CD14-positive monocyte (primary cell): ENCODE results near the gene IKZF4. TPM values are rescaled to one million over a fixed set of nuclear protein-coding genes. Genes with fewer than 3 reads are reported as not detected.

Source experiments
- DNase-seq, 3 donors: peaks; one replicate each; pipeline ENCODE4 v3.0.0-alpha.2; 2011 to 2022
- H2AFZ ChIP-seq: 2 replicates; pipeline ENCODE4 v1.6.0; 2012; ENCODE audit warnings: mild to moderate bottlenecking, low read depth, low read length, inconsistent platforms; ENCODE audit not compliant: insufficient read depth, poor library complexity, severe bottlenecking
- H3K27ac ChIP-seq, 2 donors: 1 replicate in 1 of 2; 2 replicates in 1 of 2; pipeline ENCODE4 v1.5.1; 2012 to 2013; ENCODE audit warnings: low read length in 2 of 2, control low read depth in 1 of 2, inconsistent platforms in 1 of 2, low read depth in 1 of 2, mild to moderate bottlenecking in 1 of 2
- H3K27me3 ChIP-seq, 2 donors: one replicate each; pipeline versions ENCODE4 v1.6.0 to v1.6.1; 2011 to 2013; ENCODE audit warnings: low read length in 2 of 2; ENCODE audit not compliant: control insufficient read depth in 2 of 2, insufficient read depth in 2 of 2
- H3K36me3 ChIP-seq, 2 donors: replicated peaks in 1 of 2; 1 replicate in 1 of 2; 2 replicates in 1 of 2; pipeline versions ENCODE4 v1.5.1 to v1.6.1; 2012 to 2013; ENCODE audit warnings: low read length in 2 of 2, control low read depth in 1 of 2, inconsistent platforms in 1 of 2, mild to moderate bottlenecking in 1 of 2; ENCODE audit not compliant: insufficient read depth in 2 of 2, control insufficient read depth in 1 of 2
- H3K4me1 ChIP-seq, 2 donors: 1 replicate in 1 of 2; 2 replicates in 1 of 2; pipeline versions ENCODE4 v1.5.1 to v1.6.1; 2012 to 2013; ENCODE audit warnings: low read length in 2 of 2, control low read depth in 1 of 2, inconsistent platforms in 1 of 2, mild to moderate bottlenecking in 1 of 2, moderate library complexity in 1 of 2; ENCODE audit not compliant: insufficient read depth in 2 of 2, control insufficient read depth in 1 of 2
- H3K4me2 ChIP-seq: replicated peaks from 2 replicates; pipeline ENCODE3; 2012; ENCODE audit warnings: low read length, moderate library complexity, mild to moderate bottlenecking; ENCODE audit not compliant: poor library complexity, severe bottlenecking; ENCODE audit errors: extremely low read depth
- H3K4me3 ChIP-seq, 3 experiments: fragments of 200-600 bp in 1 of 3; sonication (generic) in 1 of 3; replicated peaks in 1 of 3; 1 replicate in 2 of 3; 2 replicates in 1 of 3; pipeline ENCODE4 v1.5.1; 2011 to 2013; ENCODE audit warnings: low read length in 3 of 3, mild to moderate bottlenecking in 3 of 3, control low read depth in 2 of 3, low read depth in 2 of 3, inconsistent platforms in 1 of 3, moderate library complexity in 1 of 3
- H3K79me2 ChIP-seq: 2 replicates; pipeline ENCODE4 v1.6.0; 2012; ENCODE audit warnings: mild to moderate bottlenecking, control low read depth, inconsistent platforms, low read length, moderate library complexity; ENCODE audit not compliant: insufficient read depth
- H3K9ac ChIP-seq: 2 replicates; pipeline ENCODE4 v1.6.0; 2017; ENCODE audit warnings: low read length, mild to moderate bottlenecking; ENCODE audit not compliant: insufficient read depth, poor library complexity, severe bottlenecking
- H3K9me3 ChIP-seq, 2 donors: replicated peaks in 1 of 2; 1 replicate in 1 of 2; 2 replicates in 1 of 2; pipeline versions ENCODE4 v1.5.1 to v1.6.1; 2012 to 2013; ENCODE audit warnings: low read length in 2 of 2, control low read depth in 1 of 2; ENCODE audit not compliant: control insufficient read depth in 1 of 2, insufficient read depth in 1 of 2
- H4K20me1 ChIP-seq: 2 replicates; pipeline ENCODE4 v1.6.0; 2012; ENCODE audit warnings: mild to moderate bottlenecking, low read length, control low read depth, moderate library complexity; ENCODE audit not compliant: insufficient read depth
- H3K27ac Mint-ChIP-seq, 7 donors: one replicate each; pipeline ENCODE4 v1.8.0; 2020; ENCODE audit warnings: mild to moderate bottlenecking in 7 of 7, mixed read lengths in 7 of 7, moderate library complexity in 6 of 7, inconsistent platforms in 2 of 7
- H3K27me3 Mint-ChIP-seq, 3 donors: one replicate each; pipeline ENCODE4 v1.8.0; 2021 to 2022; ENCODE audit warnings: low read depth in 3 of 3, mild to moderate bottlenecking in 3 of 3, mixed read lengths in 3 of 3, moderate library complexity in 3 of 3, inconsistent platforms in 1 of 3
- H3K36me3 Mint-ChIP-seq, 2 donors: one replicate each; pipeline ENCODE4 v1.8.0; 2020; ENCODE audit warnings: mixed read lengths in 2 of 2, inconsistent platforms in 1 of 2, mild to moderate bottlenecking in 1 of 2
- H3K4me1 Mint-ChIP-seq: one replicate; pipeline ENCODE4 v1.8.0; 2020; ENCODE audit warnings: mild to moderate bottlenecking, mixed read lengths
- H3K4me3 Mint-ChIP-seq, 2 donors: one replicate each; pipeline ENCODE4 v1.8.0; 2020; ENCODE audit warnings: mild to moderate bottlenecking in 2 of 2, mixed read lengths in 2 of 2, moderate library complexity in 1 of 2
- H3K9me3 Mint-ChIP-seq, 7 donors: one replicate each; pipeline ENCODE4 v1.8.0; 2020 to 2022; ENCODE audit warnings: mixed read lengths in 7 of 7, mild to moderate bottlenecking in 6 of 7, moderate library complexity in 6 of 7, inconsistent platforms in 2 of 7
- WGBS: methylation state at CpG from one replicate; pipeline ENCODE4 v1.1.5; 2013; ENCODE audit warnings: missing lambda C conversion rate; ENCODE audit not compliant: insufficient coverage; 5-methylcytosine and 5-hydroxymethylcytosine counted together
- intact Hi-C, 2 donors: fragments of 100-400 bp; cut with micrococcal nuclease; formaldehyde crosslinking; loops; one replicate each; pipeline versions ENCODE4 v1.15.0 to v1.15.1; 2023
- polyA plus RNA-seq, 3 donors: library from polyadenylated mRNA; depleted of rRNA in 1 of 3; unstranded in 2 of 3; stranded (reverse) in 1 of 3; fragments of 300-500 nt in 2 of 3; fragments of >200 nt in 1 of 3; fragmentation: Illumina TruSeq in 2 of 3; gene quantifications; 1 replicate in 2 of 3; 2 replicates in 1 of 3; pipeline ENCODE4 v1.2.3, GENCODE V29; 2012 to 2021
- TF ChIP-seq, protein P1 (sequence below): fragments of 200-600 bp; IDR thresholded peaks from one replicate; pipeline ENCODE4 v1.8.0; 2022; ENCODE audit warnings: antibody characterized with exemption, mild to moderate bottlenecking

IKZF4 gene
- polyA plus RNA-seq, 3 donors, result 0.09 to 4.9 (median 1.3) TPM

- peaks cover 20 to 21% of the 10 kb centered on the region in 2 donors for H3K4me1 ChIP-seq
- peaks cover 3 to 5% of the 10 kb centered on the region in 2 donors for H3K36me3 Mint-ChIP-seq
- WGBS, result no CpG with 5 or more reads among the region's 6 CpGs
- H3K27me3 ChIP-seq, result peaks cover 6 to 36% of the 10 kb centered on the region in 2 donors
- H2AFZ ChIP-seq, result no peak overlapping the region
- intact Hi-C loops, result no loop called here
- peaks cover 29 to 57% (median 44%) of the 10 kb centered on the region in 3 donors for H3K27me3 Mint-ChIP-seq
- no peaks in the 10 kb centered on the region for H3K79me2 ChIP-seq
- TF ChIP-seq, protein P1, sequence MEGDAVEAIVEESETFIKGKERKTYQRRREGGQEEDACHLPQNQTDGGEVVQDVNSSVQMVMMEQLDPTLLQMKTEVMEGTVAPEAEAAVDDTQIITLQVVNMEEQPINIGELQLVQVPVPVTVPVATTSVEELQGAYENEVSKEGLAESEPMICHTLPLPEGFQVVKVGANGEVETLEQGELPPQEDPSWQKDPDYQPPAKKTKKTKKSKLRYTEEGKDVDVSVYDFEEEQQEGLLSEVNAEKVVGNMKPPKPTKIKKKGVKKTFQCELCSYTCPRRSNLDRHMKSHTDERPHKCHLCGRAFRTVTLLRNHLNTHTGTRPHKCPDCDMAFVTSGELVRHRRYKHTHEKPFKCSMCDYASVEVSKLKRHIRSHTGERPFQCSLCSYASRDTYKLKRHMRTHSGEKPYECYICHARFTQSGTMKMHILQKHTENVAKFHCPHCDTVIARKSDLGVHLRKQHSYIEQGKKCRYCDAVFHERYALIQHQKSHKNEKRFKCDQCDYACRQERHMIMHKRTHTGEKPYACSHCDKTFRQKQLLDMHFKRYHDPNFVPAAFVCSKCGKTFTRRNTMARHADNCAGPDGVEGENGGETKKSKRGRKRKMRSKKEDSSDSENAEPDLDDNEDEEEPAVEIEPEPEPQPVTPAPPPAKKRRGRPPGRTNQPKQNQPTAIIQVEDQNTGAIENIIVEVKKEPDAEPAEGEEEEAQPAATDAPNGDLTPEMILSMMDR, result no peak
- H3K9me3 Mint-ChIP-seq, result peaks cover 0 to 5% (median 0%) of the 10 kb centered on the region in 7 donors
- peaks cover 19% of the 10 kb centered on the region for H3K4me1 Mint-ChIP-seq
- DNase-seq, result no peak
- no peaks in the 10 kb centered on the region for H4K20me1 ChIP-seq
- peak overlapping the region in 1 of 2 donors; percentile 93 for H3K4me3 Mint-ChIP-seq
- H3K4me2 ChIP-seq, result no peak overlapping the region
- H3K4me3 ChIP-seq, result no peak overlapping the region
- H3K27ac Mint-ChIP-seq, result no peak overlapping the region
- H3K9me3 ChIP-seq, result no peaks in the 10 kb centered on the region
- no peaks in the 10 kb centered on the region for H3K36me3 ChIP-seq
- no peak overlapping the region for H3K27ac ChIP-seq
- no peak overlapping the region for H3K9ac ChIP-seq
Measured at GRCh38 chr12:56081393-56082347, 60.8 kb downstream of the IKZF4 start.

- intact Hi-C loops, result no loop called here
- Histone ChIP-seq H3K4me3 (no peak overlapping the region), H3K27me3 (peaks cover 6 to 36% of the 10 kb centered on the region in 2 donors), H3K9me3 (no peaks in the 10 kb centered on the region), H4K20me1 (no peaks in the 10 kb centered on the region), H3K79me2 (no peaks in the 10 kb centered on the region), H3K27ac (no peak overlapping the region), H3K4me2 (no peak overlapping the region), H3K36me3 (no peaks in the 10 kb centered on the region), H2AFZ (no peak overlapping the region), H3K9ac (no peak overlapping the region), H3K4me1 (peaks cover 20 to 21% of the 10 kb centered on the region in 2 donors)
- peaks cover 19% of the 10 kb centered on the region for H3K4me1 Mint-ChIP-seq
- no CpG with 5 or more reads among the region's 2 CpGs for WGBS
- no peak overlapping the region for H3K4me3 Mint-ChIP-seq
- H3K36me3 Mint-ChIP-seq, result peaks cover 3 to 5% of the 10 kb centered on the region in 2 donors
- H3K27me3 Mint-ChIP-seq, result peaks cover 29 to 56% (median 44%) of the 10 kb centered on the region in 3 donors
- DNase-seq, result no peak
- peaks cover 0 to 5% (median 0%) of the 10 kb centered on the region in 7 donors for H3K9me3 Mint-ChIP-seq
- TF ChIP-seq, protein P1, result no peak
- no peak overlapping the region for H3K27ac Mint-ChIP-seq
Measured at GRCh38 chr12:56082382-56082781, 61.5 kb downstream of the IKZF4 start.
